ENCODE results near the gene FATE1.

DNA sequence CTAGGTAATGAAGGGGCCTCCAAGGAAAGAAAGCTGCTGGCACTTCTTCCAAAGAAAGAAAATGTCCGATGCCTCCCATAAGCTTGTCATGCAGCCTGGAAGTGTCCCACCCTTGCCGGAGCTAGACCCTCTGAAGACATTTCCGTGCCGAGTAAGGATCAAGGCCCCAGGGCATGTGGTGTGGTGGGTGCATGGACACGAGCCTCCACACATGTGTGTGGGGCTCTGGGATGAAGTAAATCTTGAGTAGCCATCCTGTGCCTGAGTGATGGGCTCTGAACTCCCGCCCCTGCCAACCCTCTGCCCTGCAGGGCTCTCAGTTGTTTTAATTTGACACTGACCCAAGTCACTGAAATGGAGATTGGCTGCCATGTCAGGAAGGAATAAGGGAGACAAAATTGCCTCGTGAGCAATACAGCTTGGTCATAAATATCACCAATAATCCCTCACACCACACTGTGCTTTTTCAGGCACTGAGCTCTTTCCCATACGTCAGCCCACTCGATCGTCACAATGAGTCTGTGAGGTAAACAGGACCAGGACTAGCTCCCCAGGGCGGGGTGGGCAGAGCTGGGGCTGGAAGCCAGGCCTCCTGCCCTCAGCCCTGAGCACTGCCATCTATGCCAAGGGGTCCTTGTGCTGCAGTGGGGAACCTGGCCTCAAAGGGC is 43.3 kb downstream of the FATE1 start:
- TF ChIP-seq CTCF (IDR thresholded peaks at IDR 0.05): no peak
- no peak for TF ChIP-seq POLR2A (IDR thresholded peaks at IDR 0.05)

All from right lobe of liver (tissue), 4 donors.